PFSK-1 (cell line): Measurements from ENCODE around the gene BPIFB4.

Experiments
- FOXP2 ChIP-seq: optimal IDR thresholded peaks from 2 replicates; pipeline ENCODE3; 2011; ENCODE audit warnings: borderline replicate concordance, control low read depth, inconsistent platforms; ENCODE audit not compliant: insufficient read depth; ENCODE audit errors: extremely low read length, extremely low read depth
- POLR2AphosphoS5 ChIP-seq: IDR thresholded peaks from 2 replicates; pipeline ENCODE4 v1.6.1; 2012; ENCODE audit warnings: low read depth, mild to moderate bottlenecking, control low read depth, low read length, moderate library complexity
- SIN3A ChIP-seq: IDR thresholded peaks from 2 replicates; pipeline ENCODE4 v1.6.1; 2012; ENCODE audit warnings: mild to moderate bottlenecking, low read length, moderate library complexity, borderline replicate concordance; ENCODE audit not compliant: insufficient read depth
- TAF1 ChIP-seq: IDR thresholded peaks from 2 replicates; pipeline ENCODE4 v1.6.1; 2012; ENCODE audit warnings: low read length, control low read depth, borderline replicate concordance; ENCODE audit not compliant: insufficient read depth
- TF ChIP-seq, protein P1 (sequence below), 2 experiments: IDR thresholded peaks; 2 replicates each; pipeline versions ENCODE4 v1.6.1 to v1.8.0; 2011 to 2012; ENCODE audit warnings: low read depth in 2 of 2, low read length in 2 of 2, control low read depth in 1 of 2, inconsistent platforms in 1 of 2, mild to moderate bottlenecking in 1 of 2, moderate library complexity in 1 of 2; ENCODE audit not compliant: insufficient read depth in 1 of 2

Gene BPIFB4

GRCh38 chr20:33091147-33091546 is 11.7 kb downstream of the BPIFB4 start:
- TF ChIP-seq, protein P1, sequence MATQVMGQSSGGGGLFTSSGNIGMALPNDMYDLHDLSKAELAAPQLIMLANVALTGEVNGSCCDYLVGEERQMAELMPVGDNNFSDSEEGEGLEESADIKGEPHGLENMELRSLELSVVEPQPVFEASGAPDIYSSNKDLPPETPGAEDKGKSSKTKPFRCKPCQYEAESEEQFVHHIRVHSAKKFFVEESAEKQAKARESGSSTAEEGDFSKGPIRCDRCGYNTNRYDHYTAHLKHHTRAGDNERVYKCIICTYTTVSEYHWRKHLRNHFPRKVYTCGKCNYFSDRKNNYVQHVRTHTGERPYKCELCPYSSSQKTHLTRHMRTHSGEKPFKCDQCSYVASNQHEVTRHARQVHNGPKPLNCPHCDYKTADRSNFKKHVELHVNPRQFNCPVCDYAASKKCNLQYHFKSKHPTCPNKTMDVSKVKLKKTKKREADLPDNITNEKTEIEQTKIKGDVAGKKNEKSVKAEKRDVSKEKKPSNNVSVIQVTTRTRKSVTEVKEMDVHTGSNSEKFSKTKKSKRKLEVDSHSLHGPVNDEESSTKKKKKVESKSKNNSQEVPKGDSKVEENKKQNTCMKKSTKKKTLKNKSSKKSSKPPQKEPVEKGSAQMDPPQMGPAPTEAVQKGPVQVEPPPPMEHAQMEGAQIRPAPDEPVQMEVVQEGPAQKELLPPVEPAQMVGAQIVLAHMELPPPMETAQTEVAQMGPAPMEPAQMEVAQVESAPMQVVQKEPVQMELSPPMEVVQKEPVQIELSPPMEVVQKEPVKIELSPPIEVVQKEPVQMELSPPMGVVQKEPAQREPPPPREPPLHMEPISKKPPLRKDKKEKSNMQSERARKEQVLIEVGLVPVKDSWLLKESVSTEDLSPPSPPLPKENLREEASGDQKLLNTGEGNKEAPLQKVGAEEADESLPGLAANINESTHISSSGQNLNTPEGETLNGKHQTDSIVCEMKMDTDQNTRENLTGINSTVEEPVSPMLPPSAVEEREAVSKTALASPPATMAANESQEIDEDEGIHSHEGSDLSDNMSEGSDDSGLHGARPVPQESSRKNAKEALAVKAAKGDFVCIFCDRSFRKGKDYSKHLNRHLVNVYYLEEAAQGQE (IDR thresholded peaks at IDR 0.05; ENCODE audit: insufficient read depth in 1 of 2, low read depth in 2 of 2, low read length in 2 of 2) = no peak
- TF ChIP-seq SIN3A (no peak), POLR2AphosphoS5 (no peak), FOXP2 (no peak), TAF1 (no peak)

DNA sequence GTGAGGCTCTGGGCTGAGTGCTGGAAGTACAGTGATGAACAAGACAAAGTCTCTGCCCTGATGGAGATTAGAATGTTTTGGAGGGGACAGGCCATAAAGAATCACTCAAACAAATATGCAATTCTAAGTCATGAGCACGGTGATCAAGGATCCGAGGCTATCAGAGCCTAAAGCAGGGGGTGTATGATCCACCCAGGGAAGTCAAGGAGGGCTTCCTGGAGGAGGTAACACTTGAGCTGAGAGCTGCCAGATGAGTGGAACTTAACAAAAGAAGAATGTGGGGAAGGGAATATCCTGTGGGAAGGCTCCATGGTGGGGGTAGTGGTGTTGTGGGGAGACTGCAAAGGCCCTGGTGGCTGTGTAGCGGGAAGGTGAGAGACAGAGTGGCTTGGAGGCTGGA is 12.2 kb downstream of the BPIFB4 start:
- TF ChIP-seq FOXP2 = no peak
- TF ChIP-seq, protein P1 (IDR thresholded peaks at IDR 0.05; ENCODE audit: insufficient read depth in 1 of 2, low read depth in 2 of 2, low read length in 2 of 2) = no peak
- no peak for TF ChIP-seq TAF1
- TF ChIP-seq SIN3A = no peak
- TF ChIP-seq POLR2AphosphoS5 = no peak

DNA sequence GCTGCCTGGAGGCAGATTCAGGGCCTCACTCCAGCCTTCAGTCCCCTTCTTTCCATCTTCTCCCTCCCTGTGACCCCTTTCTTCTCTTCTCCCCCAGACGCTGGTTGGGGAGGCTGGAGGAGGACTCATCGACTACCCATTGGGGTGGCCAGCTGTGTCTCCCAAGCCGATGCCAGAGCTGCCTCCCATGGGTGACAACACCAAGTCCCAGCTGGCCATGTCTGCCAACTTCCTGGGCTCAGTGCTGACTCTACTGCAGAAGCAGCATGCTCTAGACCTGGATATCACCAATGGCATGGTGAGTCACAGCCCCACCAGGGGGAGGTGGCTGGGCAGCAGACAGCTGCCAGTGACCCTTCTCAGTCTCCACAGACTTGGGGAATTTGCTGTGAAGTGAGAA is 12.9 kb downstream of the BPIFB4 start:
- no peak for TF ChIP-seq POLR2AphosphoS5
- TF ChIP-seq, protein P1 (IDR thresholded peaks at IDR 0.05; ENCODE audit: insufficient read depth in 1 of 2, low read depth in 2 of 2, low read length in 2 of 2) = no peak
- TF ChIP-seq TAF1 = no peak
- no peak for TF ChIP-seq FOXP2
- TF ChIP-seq SIN3A = no peak

DNA sequence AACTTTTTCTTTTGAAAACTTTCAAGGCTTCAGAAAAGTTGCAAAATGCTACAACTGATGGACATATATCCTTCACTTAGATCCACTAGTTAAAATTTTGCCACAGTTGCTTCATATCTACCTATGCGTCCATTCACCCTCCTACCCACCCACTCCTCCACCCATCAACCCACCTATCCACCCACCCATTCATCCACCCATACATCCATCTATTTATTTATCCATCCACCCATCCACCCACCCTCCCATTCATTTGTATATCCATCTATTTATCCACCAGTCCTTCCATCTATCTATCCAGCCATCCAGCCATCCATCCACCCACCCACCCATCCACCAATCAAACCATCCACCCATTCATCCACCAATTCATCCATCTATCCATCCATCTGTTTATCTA is 13.6 kb downstream of the BPIFB4 start:
- TF ChIP-seq SIN3A (no peak), POLR2AphosphoS5 (no peak), FOXP2 (no peak), TAF1 (no peak)
- TF ChIP-seq, protein P1 (IDR thresholded peaks at IDR 0.05; ENCODE audit: insufficient read depth in 1 of 2, low read depth in 2 of 2, low read length in 2 of 2) = no peak

GRCh38 chr20:33093582-33093981 is 14.1 kb downstream of the BPIFB4 start:
- TF ChIP-seq POLR2AphosphoS5 (no peak), SIN3A (no peak), TAF1 (no peak), FOXP2 (no peak)
- TF ChIP-seq, protein P1 (IDR thresholded peaks at IDR 0.05; ENCODE audit: insufficient read depth in 1 of 2, low read depth in 2 of 2, low read length in 2 of 2) = no peak
